Stimulated activated CD4-positive, alpha-beta T cell treated with anti-CD3 and anti-CD28 coated beads, Interleukin-12 subunit alpha, Interleukin-12 subunit beta, amount 100 ng/mL, for 48 hours (primary cell): ENCODE measurements around the gene TFAP2B.

Experiments
- DNase-seq, 3 donors: peaks; one replicate each; pipeline ENCODE4 v3.0.0-alpha.2; 2020; ENCODE audit warnings: low read depth in 2 of 3, low spot score in 1 of 3

The TFAP2B gene

GRCh38 chr6:50824552-50824951 is 5.9 kb downstream of the TFAP2B start:
- no peak for DNase-seq

- DNase-seq, result no peak
Observed at GRCh38 chr6:50825375-50826036, 6.8 kb downstream of the TFAP2B start.

- DNase-seq, result no peak
Observed at GRCh38 chr6:50826037-50826761, 7.5 kb downstream of the TFAP2B start.

- no peak for DNase-seq
Observed at GRCh38 chr6:50826803-50827202, 8.1 kb downstream of the TFAP2B start.

- DNase-seq, result no peak
Observed at GRCh38 chr6:50829049-50829448, 10.4 kb downstream of the TFAP2B start.

- no peak for DNase-seq
Observed at GRCh38 chr6:50829898-50830444, 11.3 kb downstream of the TFAP2B start.

GRCh38 chr6:50831186-50831585 is 12.5 kb downstream of the TFAP2B start:
- no peak for DNase-seq

GRCh38 chr6:50832912-50833311 is 14.2 kb downstream of the TFAP2B start:
- DNase-seq, result no peak

GRCh38 chr6:50834929-50835410 is 16.3 kb downstream of the TFAP2B start:
- DNase-seq, result no peak

- no peak for DNase-seq
Observed at GRCh38 chr6:50836231-50836630, 17.6 kb downstream of the TFAP2B start.

- DNase-seq, result no peak
Observed at GRCh38 chr6:50837589-50838445, 19.1 kb downstream of the TFAP2B start.

- no peak for DNase-seq
Observed at GRCh38 chr6:50840112-50840810, 21.6 kb downstream of the TFAP2B start.

GRCh38 chr6:50840811-50841192 is 22.1 kb downstream of the TFAP2B start:
- DNase-seq, result no peak

GRCh38 chr6:50842446-50842845 is 23.8 kb downstream of the TFAP2B start:
- no peak for DNase-seq

- DNase-seq, result no peak
Observed at GRCh38 chr6:50842861-50843384, 24.3 kb downstream of the TFAP2B start.

- DNase-seq, result no peak
Observed at GRCh38 chr6:50843842-50844241, 25.2 kb downstream of the TFAP2B start.

GRCh38 chr6:50845499-50846143 is 26.9 kb downstream of the TFAP2B start:
- no peak for DNase-seq

GRCh38 chr6:50846144-50846851 is 27.6 kb downstream of the TFAP2B start:
- no peak for DNase-seq

GRCh38 chr6:50846852-50847155 is 28.1 kb downstream of the TFAP2B start:
- no peak for DNase-seq
